Activated CD8-positive, alpha-beta T cell treated with anti-CD3 and anti-CD28 coated beads for 36 hours (primary cell): ENCODE data around the gene NAA40. TPM values are rescaled to one million over a fixed set of nuclear protein-coding genes. Genes with fewer than 3 reads are reported as not detected.
A peak's percentile ranks its signal among the peaks of the same experiment; 100 is the strongest.

ENCODE experiments used
- ATAC-seq: fragments of 200-7000 bp; cut with Tn5 transposase; one replicate; pipeline ENCODE4 v1.10.0; 2021; ENCODE audit warnings: mild to moderate bottlenecking, moderate library complexity
- CTCF ChIA-PET: fragments of 350-600 bp; sonication (Branson Sonifier 250); formaldehyde crosslinking; loops from one replicate; lab custom pipeline; 2021; ENCODE audit warnings: antibody characterized with exemption; lab: Charles Lee
- POLR2A ChIA-PET: fragments of 350-600 bp; sonication (Branson Sonifier 250); formaldehyde crosslinking; loops from one replicate; lab custom pipeline; 2021; ENCODE audit warnings: antibody characterized with exemption; lab: Charles Lee
- DNase-seq: peaks from one replicate; pipeline ENCODE4 v3.0.0-alpha.2; 2020
- H3K27ac Mint-ChIP-seq: one replicate; pipeline ENCODE4 v1.8.0; 2021; ENCODE audit warnings: mild to moderate bottlenecking, mixed read lengths
- H3K27me3 Mint-ChIP-seq: one replicate; pipeline ENCODE4 v1.8.0; 2021; ENCODE audit warnings: mixed read lengths
- H3K36me3 Mint-ChIP-seq: one replicate; pipeline ENCODE4 v1.8.0; 2021; ENCODE audit warnings: low read depth, mixed read lengths
- H3K4me1 Mint-ChIP-seq: one replicate; pipeline ENCODE4 v1.8.0; 2021; ENCODE audit warnings: low read depth, mixed read lengths
- H3K4me3 Mint-ChIP-seq: one replicate; pipeline ENCODE4 v1.8.0; 2021; ENCODE audit warnings: mild to moderate bottlenecking, moderate library complexity, mixed read lengths
- H3K9me3 Mint-ChIP-seq: one replicate; pipeline ENCODE4 v1.8.0; 2021; ENCODE audit warnings: mixed read lengths
- CTCF ChIP-seq: fragments of 200-600 bp; IDR thresholded peaks from one replicate; pipeline ENCODE4 v1.8.0; 2022; ENCODE audit warnings: antibody characterized with exemption, mild to moderate bottlenecking
- intact Hi-C: fragments of 100-400 bp; cut with micrococcal nuclease; formaldehyde crosslinking; loops from one replicate; pipeline ENCODE4 v1.10.0; 2022
- total RNA-seq, 2 experiments: library from RNA; stranded (reverse); gene quantifications; one replicate each; pipeline ENCODE4 v1.2.3, GENCODE V29; 2021

NAA40 gene
- total RNA-seq, 2 experiments from 2014 or later, result 18.5 to 20.5 TPM

- ChIA-PET POLR2A (no interaction called here), CTCF (no interaction called here)
- DNase-seq, result no peak
- Mint-ChIP-seq H3K4me1 (peaks cover 21% of the 10 kb centered on the region), H3K27me3 (no peaks in the 10 kb centered on the region), H3K27ac (no peak overlapping the region), H3K4me3 (no peak overlapping the region), H3K36me3 (peaks cover 19% of the 10 kb centered on the region), H3K9me3 (no peaks in the 10 kb centered on the region)
- intact Hi-C loops, result no loop called here
- TF ChIP-seq CTCF, result no peak
- ATAC-seq, result no peak
Observed at GRCh38 chr11:63979426-63979825, 40.6 kb downstream of the NAA40 start.

- Mint-ChIP-seq H3K36me3 (peaks cover 21% of the 10 kb centered on the region), H3K4me3 (peak overlapping the region; percentile 82), H3K9me3 (no peaks in the 10 kb centered on the region), H3K27ac (peak overlapping the region; percentile 87), H3K27me3 (no peaks in the 10 kb centered on the region), H3K4me1 (peaks cover 29% of the 10 kb centered on the region)
- POLR2A ChIA-PET, result interaction anchor here (0.7 to 1.4 kb wide), 6 partner anchors 9 to 68 kb away, joined by 3 to 7 read pairs (median 4); no protein-coding TSS in a partner anchor
- CTCF ChIA-PET, result interaction anchor here (0.7 to 1.3 kb wide), 4 partner anchors 10 to 164 kb away, joined by 3 to 9 read pairs (median 4); no protein-coding TSS in a partner anchor
- intact Hi-C loops, result no loop called here
- TF ChIP-seq CTCF, result no peak
- peak; percentile 86 for ATAC-seq
- peak; percentile 84 for DNase-seq
Observed at GRCh38 chr11:63985812-63986155, 47.0 kb downstream of the NAA40 start.

GRCh38 chr11:63986156-63986931 is 47.5 kb downstream of the NAA40 start, which contains the start of gene OTUB1:
OTUB1 (plus strand) TSS chr11:63986438; CDS start chr11:63986457, 19 bp downstream.
- POLR2A ChIA-PET, result interaction anchor here (0.9 to 2.5 kb wide), 5 partner anchors 8 to 41 kb away, joined by 3 to 7 read pairs (median 4); no protein-coding TSS in a partner anchor
- CTCF ChIA-PET, result interaction anchor here (0.7 to 1.3 kb wide), 4 partner anchors 10 to 163 kb away, joined by 3 to 9 read pairs (median 4); no protein-coding TSS in a partner anchor
- Mint-ChIP-seq H3K9me3 (no peaks in the 10 kb centered on the region), H3K4me1 (peaks cover 29% of the 10 kb centered on the region), H3K4me3 (peak within 1 kb of the TSS; percentile 82), H3K27ac (peak within 1 kb of the TSS; percentile 87), H3K36me3 (peaks cover 27% of the 10 kb centered on the region), H3K27me3 (no peaks in the 10 kb centered on the region)
- TF ChIP-seq CTCF, result no peak
- DNase-seq (peak; percentile 93), ATAC-seq (peak; percentile 91)
- intact Hi-C loops, result no loop called here

- ATAC-seq, result no peak
- ChIA-PET CTCF (interaction anchor here (1.2 to 2.6 kb wide), 3 partner anchors 13 to 166 kb away, joined by 4 to 17 read pairs (median 5); no protein-coding TSS in a partner anchor), POLR2A (interaction anchor here (1.2 to 2.5 kb wide), 2 partner anchors 11 to 36 kb away, joined by 4 to 6 read pairs; no protein-coding TSS in a partner anchor)
- H3K4me3 Mint-ChIP-seq, result peak overlapping the region; percentile 74
- H3K4me1 Mint-ChIP-seq, result peaks cover 32% of the 10 kb centered on the region
- H3K27ac Mint-ChIP-seq, result no peak overlapping the region
- intact Hi-C loops, result no loop called here
- no peaks in the 10 kb centered on the region for H3K27me3 Mint-ChIP-seq
- no peak for DNase-seq
- H3K36me3 Mint-ChIP-seq, result peaks cover 31% of the 10 kb centered on the region
- TF ChIP-seq CTCF, result no peak
- H3K9me3 Mint-ChIP-seq, result no peaks in the 10 kb centered on the region
Observed at GRCh38 chr11:63986932-63987513, 48.2 kb downstream of the NAA40 start.
